Ishikawa (cell line): ENCODE results near the gene SLC34A1.

Experiments
- CREB1 ChIP-seq: IDR thresholded peaks from 2 replicates; pipeline ENCODE4 v1.6.1; 2012; ENCODE audit warnings: low read depth
- EP300 ChIP-seq: IDR thresholded peaks from 2 replicates; pipeline ENCODE4 v1.6.1; 2012; ENCODE audit warnings: borderline replicate concordance
- FOXM1 ChIP-seq: IDR thresholded peaks from 2 replicates; pipeline ENCODE4 v1.6.1; 2012; ENCODE audit warnings: low read depth, borderline replicate concordance
- MAX ChIP-seq: IDR thresholded peaks from 2 replicates; pipeline ENCODE4 v1.6.1; 2012
- RAD21 ChIP-seq: IDR thresholded peaks from 2 replicates; pipeline ENCODE4 v1.6.1; 2012; ENCODE audit warnings: low read depth
- REST ChIP-seq: IDR thresholded peaks from 2 replicates; pipeline ENCODE4 v1.6.1; 2012; ENCODE audit warnings: low read depth, mild to moderate bottlenecking
- TCF12 ChIP-seq: IDR thresholded peaks from 2 replicates; pipeline ENCODE4 v1.6.1; 2012; ENCODE audit warnings: low read depth
- USF1 ChIP-seq: IDR thresholded peaks from 2 replicates; pipeline ENCODE4 v1.6.1; 2012
- YY1 ChIP-seq: IDR thresholded peaks from 2 replicates; pipeline ENCODE4 v1.6.1; 2012; ENCODE audit warnings: low read depth

GRCh38 chr5:177445917-177446199 lies 61.6 kb downstream of the SLC34A1 start:
- TF ChIP-seq MAX, result no peak
- TF ChIP-seq EP300, result no peak
- TF ChIP-seq USF1, result no peak
- TF ChIP-seq FOXM1, result no peak
- no peak for TF ChIP-seq REST
- no peak for TF ChIP-seq TCF12
- no peak for TF ChIP-seq RAD21
- no peak for TF ChIP-seq CREB1
- no peak for TF ChIP-seq YY1
